Measurements from ENCODE around the gene SPECC1.

The SPECC1 gene

GRCh38 chr17:20172376-20172775, 163.2 kb downstream of the SPECC1 start:
- TF ChIP-seq EZH2phosphoT487 (IDR thresholded peaks at IDR 0.05; ENCODE audit: borderline replicate concordance, low read length) (no peak), CTCF (IDR thresholded peaks at IDR 0.05; ENCODE audit: low read depth, low read length, poor library complexity, severe bottlenecking) (no peak)
- Histone ChIP-seq H3K4me1 (ENCODE audit: control insufficient read depth, low read length) (no peaks in the 10 kb centered on the region), H3K36me3 (ENCODE audit: control insufficient read depth, low read length) (no peaks in the 10 kb centered on the region), H3K4me2 (ENCODE audit: low read length) (no peak overlapping the region), H3K79me2 (ENCODE audit: control insufficient read depth, low read length) (no peaks in the 10 kb centered on the region), H3F3A (ENCODE audit: control insufficient read depth, insufficient read depth) (no peaks in the 10 kb centered on the region), H3K27me3 (ENCODE audit: control insufficient read depth, low read length) (peaks cover 10% of the 10 kb centered on the region), H3K4me3 (ENCODE audit: low read length) (no peak overlapping the region), H4K20me1 (ENCODE audit: control insufficient read depth, insufficient read depth, low read depth, low read length) (no peaks in the 10 kb centered on the region), H3K27ac (ENCODE audit: low read depth, low read length) (no peak overlapping the region), H3K9me3 (ENCODE audit: control insufficient read depth, insufficient read depth, low read length) (no peaks in the 10 kb centered on the region), H3K9me2 (replicated peaks; ENCODE audit: control insufficient read depth, low read length) (no peaks in the 10 kb centered on the region)

GRCh38 chr17:20173091-20173490, 163.9 kb downstream of the SPECC1 start:
- no peaks in the 10 kb centered on the region for H3F3A ChIP-seq (ENCODE audit: control insufficient read depth, insufficient read depth)
- no peaks in the 10 kb centered on the region for H3K79me2 ChIP-seq (ENCODE audit: control insufficient read depth, low read length)
- no peak overlapping the region for H3K4me3 ChIP-seq (ENCODE audit: low read length)
- H3K27me3 ChIP-seq (ENCODE audit: control insufficient read depth, low read length), result peaks cover 10% of the 10 kb centered on the region
- no peaks in the 10 kb centered on the region for H3K9me2 ChIP-seq (replicated peaks; ENCODE audit: control insufficient read depth, low read length)
- no peaks in the 10 kb centered on the region for H3K4me1 ChIP-seq (ENCODE audit: control insufficient read depth, low read length)
- H3K4me2 ChIP-seq (ENCODE audit: low read length), result no peak overlapping the region
- no peaks in the 10 kb centered on the region for H3K36me3 ChIP-seq (ENCODE audit: control insufficient read depth, low read length)
- no peak overlapping the region for H3K27ac ChIP-seq (ENCODE audit: low read depth, low read length)
- H4K20me1 ChIP-seq (ENCODE audit: control insufficient read depth, insufficient read depth, low read depth, low read length), result no peaks in the 10 kb centered on the region
- H3K9me3 ChIP-seq (ENCODE audit: control insufficient read depth, insufficient read depth, low read length), result no peaks in the 10 kb centered on the region
- TF ChIP-seq CTCF (IDR thresholded peaks at IDR 0.05; ENCODE audit: low read depth, low read length, poor library complexity, severe bottlenecking) (no peak), EZH2phosphoT487 (IDR thresholded peaks at IDR 0.05; ENCODE audit: borderline replicate concordance, low read length) (no peak)

GRCh38 chr17:20174588-20175265, 165.6 kb downstream of the SPECC1 start:
- no peak overlapping the region for H3K4me2 ChIP-seq (ENCODE audit: low read length)
- H3K79me2 ChIP-seq (ENCODE audit: control insufficient read depth, low read length), result no peaks in the 10 kb centered on the region
- no peak overlapping the region for H3K27ac ChIP-seq (ENCODE audit: low read depth, low read length)
- no peaks in the 10 kb centered on the region for H3K36me3 ChIP-seq (ENCODE audit: control insufficient read depth, low read length)
- no peaks in the 10 kb centered on the region for H3K9me2 ChIP-seq (replicated peaks; ENCODE audit: control insufficient read depth, low read length)
- H3K4me1 ChIP-seq (ENCODE audit: control insufficient read depth, low read length), result no peaks in the 10 kb centered on the region
- H4K20me1 ChIP-seq (ENCODE audit: control insufficient read depth, insufficient read depth, low read depth, low read length), result no peaks in the 10 kb centered on the region
- H3K4me3 ChIP-seq (ENCODE audit: low read length), result no peak overlapping the region
- peaks cover 13% of the 10 kb centered on the region for H3K27me3 ChIP-seq (ENCODE audit: control insufficient read depth, low read length)
- no peaks in the 10 kb centered on the region for H3F3A ChIP-seq (ENCODE audit: control insufficient read depth, insufficient read depth)
- TF ChIP-seq CTCF (IDR thresholded peaks at IDR 0.05; ENCODE audit: low read depth, low read length, poor library complexity, severe bottlenecking) (no peak), EZH2phosphoT487 (IDR thresholded peaks at IDR 0.05; ENCODE audit: borderline replicate concordance, low read length) (no peak)
- no peaks in the 10 kb centered on the region for H3K9me3 ChIP-seq (ENCODE audit: control insufficient read depth, insufficient read depth, low read length)
